NB4 (cell line): ENCODE results near the gene KLK13.

ENCODE experiments used
- CTCF ChIP-seq: IDR thresholded peaks from one replicate; pipeline ENCODE4 v1.5.1; 2012; ENCODE audit warnings: low read depth, low read length
- MAX ChIP-seq: IDR thresholded peaks from 2 replicates; pipeline ENCODE4 v1.6.1; 2011; ENCODE audit warnings: low read depth, low read length
- MYC ChIP-seq: IDR thresholded peaks from 2 replicates; pipeline ENCODE4 v1.6.1; 2011; ENCODE audit warnings: low read depth, low read length
- POLR2A ChIP-seq: IDR thresholded peaks from 2 replicates; pipeline ENCODE4 v1.6.1; 2011; ENCODE audit warnings: mild to moderate bottlenecking; ENCODE audit not compliant: insufficient read length; ENCODE audit errors: extremely low read depth

- TF ChIP-seq MAX (no peak), CTCF (peak; percentile 65), POLR2A (no peak), MYC (no peak)
Measured at GRCh38 chr19:51094696-51095279, 29.9 kb upstream of the KLK13 start.
